H1 (cell line): ENCODE results near the gene CSTF3. TPM values are rescaled to one million over a fixed set of nuclear protein-coding genes. Genes with fewer than 3 reads are reported as not detected.

Source experiments
- CTCF ChIA-PET: fragments of 300-600 bp; sonication (Branson Sonifier 250); formaldehyde crosslinking; loops from one replicate; lab custom pipeline; 2021; ENCODE audit not compliant: partially characterized antibody; lab: Charles Lee
- POLR2A ChIA-PET: fragments of 300-600 bp; sonication (Branson Sonifier 250); formaldehyde crosslinking; loops from one replicate; lab custom pipeline; 2021; ENCODE audit warnings: inconsistent platforms; ENCODE audit not compliant: partially characterized antibody; lab: Charles Lee
- DNase-seq, 2 experiments: peaks; one replicate each; pipeline versions ENCODE4 v3.0.0 to v3.0.0-alpha.2; 2010 to 2022; ENCODE audit warnings: low spot score in 2 of 2, low read depth in 1 of 2, mixed read lengths in 1 of 2
- FAIRE-seq: peaks from 2 replicates; lab custom pipeline; 2011; peaks lifted over from hg19 to GRCh38; lab: Jason Lieb, UNC
- H2AFZ ChIP-seq: 2 replicates; pipeline ENCODE4 v1.8.1; 2012; ENCODE audit warnings: low read length, inconsistent platforms
- H2AK5ac ChIP-seq: 2 replicates; pipeline ENCODE4 v1.6.1; 2013; ENCODE audit warnings: low read depth, low read length
- H2BK120ac ChIP-seq: replicated peaks from 2 replicates; pipeline ENCODE3; 2013; ENCODE audit warnings: low read depth, low read length, inconsistent platforms
- H2BK12ac ChIP-seq: 2 replicates; pipeline ENCODE4 v1.6.1; 2013; ENCODE audit warnings: low read depth, low read length
- H2BK15ac ChIP-seq: 2 replicates; pipeline ENCODE4 v1.6.1; 2013; ENCODE audit warnings: low read length
- H2BK20ac ChIP-seq: 2 replicates; pipeline ENCODE4 v1.6.1; 2013; ENCODE audit warnings: low read length
- H2BK5ac ChIP-seq: 2 replicates; pipeline ENCODE4 v1.6.1; 2013; ENCODE audit warnings: low read depth, low read length
- H3K14ac ChIP-seq: 2 replicates; pipeline ENCODE4 v1.6.1; 2013; ENCODE audit warnings: inconsistent platforms; ENCODE audit not compliant: insufficient read length
- H3K18ac ChIP-seq: 2 replicates; pipeline ENCODE4 v1.6.1; 2013; ENCODE audit warnings: low read length; ENCODE audit errors: extremely low read depth
- H3K23ac ChIP-seq: 2 replicates; pipeline ENCODE4 v1.6.1; 2013; ENCODE audit warnings: inconsistent platforms; ENCODE audit not compliant: insufficient read length
- H3K23me2 ChIP-seq: 2 replicates; pipeline ENCODE4 v1.6.1; 2013; ENCODE audit warnings: low read depth, low read length
- H3K27ac ChIP-seq: 2 replicates; pipeline ENCODE4 v1.6.1; 2011; ENCODE audit warnings: low read depth, low read length, inconsistent platforms
- H3K27me3 ChIP-seq, 4 experiments: replicated peaks in 1 of 4; 1 replicate in 1 of 4; 2 replicates in 3 of 4; pipeline versions ENCODE4 v1.6.1 to v1.8.1; 2011 to 2013; ENCODE audit warnings: low read length in 3 of 4, mild to moderate bottlenecking in 3 of 4, inconsistent platforms in 2 of 4, mixed read lengths in 2 of 4, moderate library complexity in 1 of 4; ENCODE audit not compliant: control insufficient read depth in 3 of 4, insufficient read depth in 3 of 4; ENCODE audit errors: extremely low read depth in 1 of 4
- H3K36me3 ChIP-seq, 4 experiments: 2 replicates each; pipeline versions ENCODE4 v1.6.1 to v1.8.1; 2011 to 2013; ENCODE audit warnings: mild to moderate bottlenecking in 4 of 4, low read length in 3 of 4, moderate library complexity in 2 of 4, control low read depth in 1 of 4, inconsistent platforms in 1 of 4; ENCODE audit not compliant: insufficient read depth in 4 of 4, control insufficient read depth in 2 of 4
- H3K4ac ChIP-seq: replicated peaks from 2 replicates; pipeline ENCODE3; 2013; ENCODE audit warnings: low read length, low read depth, mixed read lengths, inconsistent platforms; ENCODE audit not compliant: insufficient read length
- H3K4me1 ChIP-seq, 4 experiments: replicated peaks in 1 of 4; 1 replicate in 1 of 4; 2 replicates in 3 of 4; pipeline versions ENCODE4 v1.6.1 to v1.8.1; 2011 to 2013; ENCODE audit warnings: low read length in 3 of 4, inconsistent platforms in 2 of 4, mixed read lengths in 1 of 4; ENCODE audit not compliant: insufficient read depth in 4 of 4, control insufficient read depth in 3 of 4
- H3K4me2 ChIP-seq, 2 experiments: 2 replicates each; pipeline versions ENCODE4 v1.6.1 to v1.8.1; 2011 to 2013; ENCODE audit warnings: low read depth in 2 of 2, low read length in 2 of 2, control low read depth in 1 of 2, inconsistent platforms in 1 of 2, mild to moderate bottlenecking in 1 of 2; ENCODE audit not compliant: insufficient read depth in 1 of 2
- H3K4me3 ChIP-seq, 4 experiments: fragments of 200-600, 300-600 bp in 1 of 4; sonication (generic), shearing (Covaris generic), sonication (Bioruptor Twin) in 1 of 4; 2 replicates each; pipeline versions ENCODE4 v1.5.1 to v1.8.1; 2011 to 2016; ENCODE audit warnings: low read length in 4 of 4, low read depth in 3 of 4, control low read depth in 2 of 4, inconsistent platforms in 2 of 4, mild to moderate bottlenecking in 2 of 4, mixed read lengths in 1 of 4, moderate library complexity in 1 of 4; ENCODE audit not compliant: insufficient read depth in 2 of 4; ENCODE audit errors: extremely low read depth in 1 of 4
- H3K56ac ChIP-seq: replicated peaks from 2 replicates; pipeline ENCODE3; 2013; ENCODE audit warnings: low read depth, mild to moderate bottlenecking, mixed read lengths, low read length, inconsistent platforms; ENCODE audit not compliant: insufficient read length
- H3K79me1 ChIP-seq: 2 replicates; pipeline ENCODE4 v1.6.1; 2013; ENCODE audit warnings: low read depth, low read length, control low read depth
- H3K79me2 ChIP-seq, 2 experiments: 2 replicates each; pipeline versions ENCODE4 v1.6.1 to v1.8.1; 2012 to 2013; ENCODE audit warnings: low read length in 2 of 2, mild to moderate bottlenecking in 2 of 2, inconsistent platforms in 1 of 2; ENCODE audit not compliant: insufficient read depth in 2 of 2, control insufficient read depth in 1 of 2
- H3K9ac ChIP-seq, 4 experiments: replicated peaks in 1 of 4; 1 replicate in 1 of 4; 2 replicates in 3 of 4; pipeline versions ENCODE4 v1.6.1 to v1.8.1; 2011 to 2013; ENCODE audit warnings: low read depth in 3 of 4, low read length in 3 of 4, control low read depth in 2 of 4, mild to moderate bottlenecking in 2 of 4, moderate library complexity in 2 of 4, inconsistent platforms in 1 of 4; ENCODE audit errors: extremely low read depth in 1 of 4
- H3K9me3 ChIP-seq, 2 experiments: 2 replicates each; pipeline versions ENCODE4 v1.6.1 to v1.8.1; 2012 to 2013; ENCODE audit warnings: mild to moderate bottlenecking in 2 of 2, moderate library complexity in 2 of 2, control low read depth in 1 of 2, inconsistent platforms in 1 of 2, low read depth in 1 of 2, low read length in 1 of 2, mixed read lengths in 1 of 2; ENCODE audit not compliant: insufficient read depth in 2 of 2
- H4K20me1 ChIP-seq, 2 experiments: replicated peaks in 1 of 2; 2 replicates each; pipeline versions ENCODE3 to v1.8.1; 2011 to 2013; ENCODE audit warnings: inconsistent platforms in 2 of 2, low read length in 2 of 2, mild to moderate bottlenecking in 1 of 2; ENCODE audit not compliant: insufficient read depth in 2 of 2, control insufficient read depth in 1 of 2
- H4K5ac ChIP-seq: 2 replicates; pipeline ENCODE4 v1.6.1; 2013; ENCODE audit warnings: low read length, low read depth, mixed read lengths, inconsistent platforms; ENCODE audit not compliant: insufficient read length
- H4K8ac ChIP-seq: 2 replicates; pipeline ENCODE4 v1.8.0; 2013; ENCODE audit warnings: mild to moderate bottlenecking, moderate library complexity, low read length, inconsistent platforms; ENCODE audit not compliant: insufficient read depth; ENCODE audit errors: extremely low read depth
- H4K91ac ChIP-seq: replicated peaks from 2 replicates; pipeline ENCODE3; 2013; ENCODE audit warnings: low read length, mixed read lengths, inconsistent platforms; ENCODE audit not compliant: insufficient read length
- FOSL1 ChIP-seq: IDR thresholded peaks from 2 replicates; pipeline ENCODE4 v1.6.1; 2011; ENCODE audit warnings: mild to moderate bottlenecking, low read depth, low read length, moderate library complexity; ENCODE audit not compliant: insufficient read depth
- KDM4A ChIP-seq: IDR thresholded peaks from one replicate; pipeline ENCODE4 v1.7.1; 2012; ENCODE audit warnings: low read depth, mild to moderate bottlenecking, moderate library complexity, low read length, inconsistent platforms; ENCODE audit not compliant: severe bottlenecking
- MAX ChIP-seq: IDR thresholded peaks from 2 replicates; pipeline ENCODE4 v1.6.1; 2012; ENCODE audit warnings: inconsistent platforms
- RFX5 ChIP-seq: IDR thresholded peaks from 2 replicates; pipeline ENCODE4 v1.6.1; 2011; ENCODE audit warnings: low read depth, low read length, improper control_type of control experiment, borderline replicate concordance
- RXRA ChIP-seq: IDR thresholded peaks from 2 replicates; pipeline ENCODE4 v1.6.1; 2011; ENCODE audit warnings: low read depth, mild to moderate bottlenecking, low read length, moderate library complexity; ENCODE audit not compliant: insufficient read depth
- SIN3A ChIP-seq, 2 experiments: IDR thresholded peaks in 1 of 2; conservative IDR thresholded peaks in 1 of 2; 2 replicates each; pipeline ENCODE4 v1.6.1; 2011 to 2012; ENCODE audit warnings: low read length in 2 of 2, improper control_type of control experiment in 1 of 2, low read depth in 1 of 2, mild to moderate bottlenecking in 1 of 2
- TAF1 ChIP-seq: IDR thresholded peaks from 2 replicates; pipeline ENCODE4 v1.6.1; 2011; ENCODE audit warnings: mild to moderate bottlenecking, low read depth, low read length
- TAF7 ChIP-seq: optimal IDR thresholded peaks from 2 replicates; pipeline ENCODE3; 2011; ENCODE audit warnings: low read depth, mild to moderate bottlenecking, inconsistent platforms, low read length, moderate library complexity, borderline replicate concordance
- YY1 ChIP-seq: IDR thresholded peaks from 2 replicates; pipeline ENCODE4 v1.6.1; 2011; ENCODE audit warnings: low read depth, mild to moderate bottlenecking, low read length
- WGBS, 2 experiments: shearing (Covaris generic) in 1 of 2; methylation state at CpG; one replicate each; pipeline versions ENCODE4 v1.1.6 to v1.1.7; 2013 to 2015; ENCODE audit warnings: low lambda C conversion rate in 2 of 2, mixed read lengths in 2 of 2, inconsistent platforms in 1 of 2, low coverage in 1 of 2, missing lambda C conversion rate in 1 of 2; ENCODE audit not compliant: insufficient replicate concordance in 2 of 2, insufficient coverage in 1 of 2, insufficient read length in 1 of 2; ENCODE audit errors: extremely low coverage in 1 of 2, missing lambda C conversion rate in 1 of 2; 5-methylcytosine and 5-hydroxymethylcytosine counted together
- polyA plus RNA-seq, 7 experiments: library from polyadenylated mRNA; depleted of rRNA in 3 of 7; stranded (reverse) in 5 of 7; unstranded in 2 of 7; fragments of >200 nt in 5 of 7; fragments of 200-250 nt in 2 of 7; gene quantifications; 1 replicate in 5 of 7; 2 replicates in 1 of 7; 4 replicates in 1 of 7; pipeline versions ENCODE4 v1.2.1 to v1.2.3, GENCODE V29; 2011 to 2013; ENCODE audit warnings: missing spikeins in 2 of 7, mixed read lengths in 2 of 7
- total RNA-seq: library from RNA; stranded (reverse); fragmentation: NEBNext Ultra II Directional; extraction: Animal tissue kit (Norgen Biotek cat#: 25700); gene quantifications from 2 replicates; pipeline ENCODE4 v1.2.1, GENCODE V29; 2021

Gene CSTF3
- total and polyA plus RNA-seq, 2 of the 8 experiments (the other 6 are each of a cell fraction or from before 2014, with no cell fraction given), result 22.3 to 54.7 TPM

GRCh38 chr11:33039274-33040032 is 121.8 kb downstream of the CSTF3 start, which contains the start of gene TCP11L1:
TSS of gene TCP11L1 (plus strand) at chr11:33039572. CDS start at chr11:33043774, 4,202 bp downstream.
- Histone ChIP-seq H4K5ac (peak within 1 kb of the TSS; percentile 98), H4K8ac (peak within 1 kb of the TSS; percentile 98), H3K56ac (peak within 1 kb of the TSS; percentile 99), H3K4me1 (peaks cover 0 to 5% (median 4%) of the 10 kb centered on the region in 4 experiments; a peak in 4 of 7 replicates), H3K4me2 (peak within 1 kb of the TSS; percentile 70 to 81), H3K4ac (peak within 1 kb of the TSS; percentile 63), H3K4me3 (peak within 1 kb of the TSS; percentile 77 to 89 (median 82)), H4K91ac (peak within 1 kb of the TSS; percentile 99), H3K27me3 (no peaks in the 10 kb centered on the region), H3K23me2 (no peaks in the 10 kb centered on the region; the same call in 1 of the 2 replicates), H3K18ac (peak within 1 kb of the TSS; percentile 98), H2BK5ac (peak within 1 kb of the TSS; percentile 97), H3K23ac (no peak within 1 kb of the TSS), H3K36me3 (peaks cover 0 to 6% (median under 1%) of the 10 kb centered on the region in 4 experiments; a peak in 3 of 8 replicates), H3K9ac (peak within 1 kb of the TSS; percentile 84 to 95 (median 90)), H4K20me1 (no peaks in the 10 kb centered on the region), H3K14ac (no peak within 1 kb of the TSS), H2AFZ (peak within 1 kb of the TSS; percentile 86; the same call in 1 of the 2 replicates), H3K79me1 (no peaks in the 10 kb centered on the region), H3K27ac (peak within 1 kb of the TSS; percentile 97), H2BK120ac (no peak within 1 kb of the TSS), H2BK20ac (no peak within 1 kb of the TSS), H3K9me3 (no peaks in the 10 kb centered on the region), H2BK15ac (no peak within 1 kb of the TSS), H3K79me2 (0 out of 4 replicates have a peak, but pooled peaks cover 0 to 3% of the 10 kb centered on the region in 2 experiments), H2BK12ac (peak within 1 kb of the TSS; percentile 92), H2AK5ac (no peak within 1 kb of the TSS)
- WGBS, 2 experiments, result 1% methylated on average over 66 of the region's 84 CpGs; no CpG with 5 or more reads in 1 of the 2 experiments
- FAIRE-seq (no peak), DNase-seq (peak; percentile 88 to 91)
- ChIA-PET CTCF (interaction anchor here (0.6 to 1.8 kb wide), 11 partner anchors 14 to 770 kb away, joined by 3 to 5 read pairs (median 3); partner anchors contain the start of gene DEPDC7), POLR2A (interaction anchor here (0.6 to 3.8 kb wide), 24 partner anchors 9 to 1011 kb away, joined by 3 to 21 read pairs (median 4); partner anchors contain the start of genes CSTF3, DEPDC7 and QSER1)
- TF ChIP-seq MAX, result peak; percentile 69
- TF ChIP-seq YY1, result peak; percentile 99
- no peak for TF ChIP-seq TAF7
- TF ChIP-seq FOSL1, result no peak
- TF ChIP-seq RXRA, result 0 out of 2 replicates have a peak, but pooled peaks have one; percentile 32
- peak; percentile 73; the same call in 1 of the 2 replicates for TF ChIP-seq TAF1
- no peak for TF ChIP-seq RFX5
- peak in 1 of 2 experiments; percentile 18; a peak in 1 of 4 replicates for TF ChIP-seq SIN3A (conservative IDR thresholded peaks at IDR 0.05 in 1 of 2, IDR thresholded peaks at IDR 0.05 in 1 of 2; ENCODE audit: low read depth in 1 of 2, low read length in 2 of 2)
- TF ChIP-seq KDM4A, result peak; percentile 92
